Mesenchymal stem cell (in vitro differentiated cells and primary cell): ENCODE data around the gene UQCRH.

ENCODE experiments used
- DNase-seq: peaks from one replicate; pipeline ENCODE4 v3.0.0-alpha.2; 2013
- H2AFZ ChIP-seq: one replicate; pipeline ENCODE4 v1.6.1; 2013; ENCODE audit warnings: low read depth, mild to moderate bottlenecking, control low read depth, inconsistent platforms, low read length, moderate library complexity
- H2AK5ac ChIP-seq: 2 replicates; pipeline ENCODE4 v1.6.1; 2013; ENCODE audit warnings: low read length, moderate library complexity, mild to moderate bottlenecking, inconsistent platforms; ENCODE audit not compliant: severe bottlenecking
- H2BK120ac ChIP-seq: one replicate; pipeline ENCODE4 v1.6.1; 2013; ENCODE audit warnings: low read depth, mild to moderate bottlenecking, inconsistent platforms, low read length, moderate library complexity
- H2BK12ac ChIP-seq, 2 experiments: one replicate each; pipeline ENCODE4 v1.6.1; 2013; ENCODE audit warnings: inconsistent platforms in 2 of 2, low read length in 2 of 2, mild to moderate bottlenecking in 2 of 2, moderate library complexity in 2 of 2, control low read depth in 1 of 2
- H2BK15ac ChIP-seq: one replicate; pipeline ENCODE4 v1.6.1; 2013; ENCODE audit warnings: mild to moderate bottlenecking, low read depth, inconsistent platforms; ENCODE audit not compliant: poor library complexity, severe bottlenecking
- H2BK5ac ChIP-seq: 2 replicates; pipeline ENCODE4 v1.6.1; 2013; ENCODE audit warnings: low read depth, mild to moderate bottlenecking, low read length, control low read depth, inconsistent platforms; ENCODE audit not compliant: poor library complexity, severe bottlenecking
- H3K14ac ChIP-seq, 2 experiments: one replicate each; pipeline ENCODE4 v1.6.1; 2013; ENCODE audit warnings: inconsistent platforms in 2 of 2, low read length in 2 of 2, control low read depth in 1 of 2, mild to moderate bottlenecking in 1 of 2, moderate library complexity in 1 of 2
- H3K18ac ChIP-seq, 2 experiments: one replicate each; pipeline ENCODE4 v1.6.1; 2013; ENCODE audit warnings: inconsistent platforms in 2 of 2, low read length in 2 of 2, control low read depth in 1 of 2, low read depth in 1 of 2, mild to moderate bottlenecking in 1 of 2
- H3K23ac ChIP-seq, 2 experiments: one replicate each; pipeline ENCODE4 v1.6.1; 2013; ENCODE audit warnings: inconsistent platforms in 2 of 2, low read length in 2 of 2, mild to moderate bottlenecking in 2 of 2, moderate library complexity in 2 of 2, control low read depth in 1 of 2
- H3K27ac ChIP-seq: 2 replicates; pipeline ENCODE4 v1.5.1; 2013; ENCODE audit warnings: mild to moderate bottlenecking, moderate library complexity, low read length, control low read depth, inconsistent platforms; ENCODE audit not compliant: poor library complexity, severe bottlenecking
- H3K27me3 ChIP-seq, 2 experiments: 2 replicates each; pipeline versions ENCODE4 v1.6.1 to v1.7.0; 2013; ENCODE audit warnings: low read length in 2 of 2, mild to moderate bottlenecking in 2 of 2, moderate library complexity in 2 of 2, control low read depth in 1 of 2, inconsistent platforms in 1 of 2; ENCODE audit not compliant: control insufficient read depth in 1 of 2, insufficient read depth in 1 of 2
- H3K36me3 ChIP-seq, 2 experiments: 2 replicates each; pipeline versions ENCODE4 v1.6.1 to v1.7.0; 2013; ENCODE audit warnings: low read length in 2 of 2, control low read depth in 1 of 2, inconsistent platforms in 1 of 2, low read depth in 1 of 2, mild to moderate bottlenecking in 1 of 2; ENCODE audit not compliant: insufficient read depth in 2 of 2, control insufficient read depth in 1 of 2
- H3K4ac ChIP-seq, 2 experiments: one replicate each; pipeline ENCODE4 v1.6.1; 2013; ENCODE audit warnings: inconsistent platforms in 2 of 2, low read length in 2 of 2, mild to moderate bottlenecking in 2 of 2, moderate library complexity in 2 of 2, control low read depth in 1 of 2, low read depth in 1 of 2
- H3K4me1 ChIP-seq: 2 replicates; pipeline ENCODE4 v1.6.1; 2013; ENCODE audit warnings: low read depth, low read length, control low read depth; ENCODE audit not compliant: control insufficient read depth, insufficient read depth
- H3K4me2 ChIP-seq: 2 replicates; pipeline ENCODE4 v1.6.1; 2013; ENCODE audit warnings: low read length, mild to moderate bottlenecking, inconsistent platforms; ENCODE audit not compliant: poor library complexity, severe bottlenecking
- H3K4me3 ChIP-seq, 2 experiments: 2 replicates each; pipeline versions ENCODE4 v1.5.1 to v1.7.0; 2013; ENCODE audit warnings: low read length in 2 of 2, mild to moderate bottlenecking in 2 of 2, control low read depth in 1 of 2, low read depth in 1 of 2; ENCODE audit not compliant: insufficient read depth in 1 of 2
- H3K79me1 ChIP-seq: replicated peaks from 2 replicates; pipeline ENCODE4 v1.6.1; 2013; ENCODE audit warnings: mild to moderate bottlenecking, control low read depth, low read length, inconsistent platforms; ENCODE audit not compliant: poor library complexity, severe bottlenecking
- H3K9ac ChIP-seq: 2 replicates; pipeline ENCODE4 v1.7.0; 2013; ENCODE audit warnings: mild to moderate bottlenecking, low read length, moderate library complexity
- H3K9me3 ChIP-seq: 2 replicates; pipeline ENCODE4 v1.7.0; 2013; ENCODE audit warnings: mild to moderate bottlenecking, low read length; ENCODE audit not compliant: control insufficient read depth
- H4K8ac ChIP-seq: one replicate; pipeline ENCODE4 v1.6.1; 2013; ENCODE audit warnings: inconsistent platforms, mild to moderate bottlenecking, low read length, moderate library complexity
- H4K91ac ChIP-seq: one replicate; pipeline ENCODE4 v1.6.1; 2013; ENCODE audit warnings: mild to moderate bottlenecking, low read length, inconsistent platforms
- WGBS: methylation state at CpG from one replicate; pipeline ENCODE4 v1.1.7; 2013; ENCODE audit warnings: mixed read lengths; 5-methylcytosine and 5-hydroxymethylcytosine counted together

UQCRH gene

DNA sequence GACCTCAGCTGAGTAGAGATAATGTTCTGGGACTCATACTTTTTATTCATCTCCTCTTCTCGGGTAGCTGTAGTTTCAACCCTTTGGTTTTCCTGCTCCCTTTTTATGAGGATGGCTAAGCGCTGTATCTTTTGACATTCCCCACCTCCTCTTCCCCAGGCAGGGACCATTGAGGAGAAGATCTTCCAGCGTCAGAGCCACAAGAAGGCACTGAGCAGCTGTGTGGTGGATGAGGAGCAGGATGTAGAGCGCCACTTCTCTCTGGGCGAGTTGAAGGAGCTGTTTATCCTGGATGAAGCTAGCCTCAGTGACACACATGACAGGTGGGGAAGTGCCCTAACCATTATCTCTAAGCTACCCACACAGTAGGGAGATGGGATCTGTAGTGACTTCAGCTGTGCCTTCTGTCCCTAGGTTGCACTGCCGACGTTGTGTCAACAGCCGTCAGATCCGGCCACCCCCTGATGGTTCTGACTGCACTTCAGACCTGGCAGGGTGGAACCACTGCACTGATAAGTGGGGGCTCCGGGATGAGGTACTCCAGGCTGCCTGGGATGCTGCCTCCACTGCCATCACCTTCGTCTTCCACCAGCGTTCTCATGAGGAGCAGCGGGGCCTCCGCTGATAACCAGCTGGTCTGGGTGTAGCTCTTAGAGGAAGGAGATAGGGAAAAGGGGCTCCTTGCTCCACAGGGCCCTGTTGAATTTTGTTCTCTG lies 25.7 kb upstream of the UQCRH start:
- no peaks in the 10 kb centered on the region for H3K9me3 ChIP-seq

DNA sequence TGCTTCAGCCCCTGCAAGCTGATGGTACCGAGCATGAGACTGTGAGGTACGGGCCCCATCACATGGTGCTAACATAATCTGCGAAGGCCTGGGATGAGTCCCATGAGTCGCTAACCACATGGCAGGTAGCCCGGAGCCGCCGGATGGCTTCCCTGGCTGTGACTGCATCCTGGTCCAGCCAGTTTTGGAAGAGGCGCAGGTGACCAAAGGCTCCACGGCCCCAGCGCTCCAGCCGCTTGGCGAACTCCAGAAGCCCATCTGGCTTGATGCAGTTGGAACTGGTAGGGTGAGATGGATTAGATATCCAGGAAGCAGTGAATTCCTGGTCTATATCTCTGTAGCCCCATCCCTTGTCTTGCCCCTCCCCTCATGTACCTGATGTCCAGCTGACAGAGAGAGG lies 24.7 kb upstream of the UQCRH start:
- Histone ChIP-seq H3K79me1 (peaks cover 10% of the 10 kb centered on the region), H3K9ac (no peak overlapping the region), H3K27ac (no peak overlapping the region), H4K8ac (no peak overlapping the region), H3K4me2 (no peak overlapping the region), H3K4me1 (no peaks in the 10 kb centered on the region), H3K27me3 (no peaks in the 10 kb centered on the region), H2AK5ac (no peak overlapping the region), H3K9me3 (no peaks in the 10 kb centered on the region), H2BK5ac (no peak overlapping the region), H3K18ac (no peak overlapping the region), H3K23ac (no peak overlapping the region), H2BK15ac (no peak overlapping the region), H4K91ac (no peak overlapping the region), H3K14ac (no peak overlapping the region), H2BK12ac (no peak overlapping the region), H2BK120ac (no peak overlapping the region), H3K4me3 (no peak overlapping the region), H2AFZ (no peak overlapping the region), H3K36me3 (peaks cover 39 to 65% of the 10 kb centered on the region in 2 experiments), H3K4ac (no peak overlapping the region)
- DNase-seq, result no peak
- WGBS, result 93% methylated on average over 12 of the region's 12 CpGs

More for the DNA sequence above, 25.7 kb upstream of the UQCRH start:
- Histone ChIP-seq H2BK120ac (no peak overlapping the region), H3K79me1 (peaks cover 5% of the 10 kb centered on the region), H3K4ac (no peak overlapping the region), H2AFZ (no peak overlapping the region), H3K4me3 (no peak overlapping the region), H3K14ac (no peak overlapping the region), H2BK5ac (no peak overlapping the region), H2AK5ac (no peak overlapping the region), H3K23ac (no peak overlapping the region), H2BK12ac (no peak overlapping the region), H3K36me3 (peaks cover 39 to 58% of the 10 kb centered on the region in 2 experiments), H3K27me3 (no peaks in the 10 kb centered on the region), H2BK15ac (no peak overlapping the region), H3K4me2 (no peak overlapping the region), H3K4me1 (no peaks in the 10 kb centered on the region), H3K9ac (no peak overlapping the region), H3K27ac (no peak overlapping the region), H4K8ac (no peak overlapping the region), H3K18ac (no peak overlapping the region), H4K91ac (no peak overlapping the region)
- DNase-seq, result no peak
- WGBS, result 95% methylated on average over 13 of the region's 14 CpGs

DNA sequence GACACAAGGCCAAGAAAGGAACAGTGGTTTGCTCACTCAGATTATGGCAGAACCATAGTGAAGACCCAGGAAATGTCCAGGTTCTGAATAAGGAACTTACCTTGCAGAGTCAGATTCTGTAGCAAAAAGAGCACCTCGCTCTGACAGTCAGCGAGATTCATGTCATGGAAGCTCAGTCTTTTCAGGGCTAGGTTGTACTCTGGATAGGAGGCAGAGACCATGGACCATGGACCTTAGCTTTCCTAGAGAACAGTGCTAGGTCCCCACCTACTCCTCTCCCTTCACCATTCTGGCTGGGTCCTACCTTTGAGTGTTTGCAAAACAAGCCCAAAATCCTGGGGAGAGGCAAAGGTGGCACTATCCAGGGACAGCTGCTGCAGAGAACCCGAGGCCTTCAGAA lies 23.4 kb upstream of the UQCRH start:
- peaks cover 13% of the 10 kb centered on the region for H3K79me1 ChIP-seq
- no peak for DNase-seq
- H3K23ac ChIP-seq, result no peak overlapping the region
- no peak overlapping the region for H2BK120ac ChIP-seq
- H2AK5ac ChIP-seq, result no peak overlapping the region
- no peak overlapping the region for H3K4ac ChIP-seq
- no peak overlapping the region for H3K4me3 ChIP-seq
- no peak overlapping the region for H2AFZ ChIP-seq
- no peak overlapping the region for H3K9ac ChIP-seq
- WGBS, result 100% methylated on average over 3 of the region's 3 CpGs
- no peaks in the 10 kb centered on the region for H3K9me3 ChIP-seq
- H3K27me3 ChIP-seq, result no peaks in the 10 kb centered on the region
- no peak overlapping the region for H2BK15ac ChIP-seq
- no peak overlapping the region for H3K27ac ChIP-seq
- H2BK12ac ChIP-seq, result no peak overlapping the region
- H3K4me1 ChIP-seq, result peaks cover 4% of the 10 kb centered on the region
- no peak overlapping the region for H4K91ac ChIP-seq
- H3K14ac ChIP-seq, result no peak overlapping the region
- H3K36me3 ChIP-seq, result peaks cover 44 to 78% of the 10 kb centered on the region in 2 experiments
- H3K18ac ChIP-seq, result no peak overlapping the region
- no peak overlapping the region for H3K4me2 ChIP-seq
- H4K8ac ChIP-seq, result no peak overlapping the region
- no peak overlapping the region for H2BK5ac ChIP-seq

DNA sequence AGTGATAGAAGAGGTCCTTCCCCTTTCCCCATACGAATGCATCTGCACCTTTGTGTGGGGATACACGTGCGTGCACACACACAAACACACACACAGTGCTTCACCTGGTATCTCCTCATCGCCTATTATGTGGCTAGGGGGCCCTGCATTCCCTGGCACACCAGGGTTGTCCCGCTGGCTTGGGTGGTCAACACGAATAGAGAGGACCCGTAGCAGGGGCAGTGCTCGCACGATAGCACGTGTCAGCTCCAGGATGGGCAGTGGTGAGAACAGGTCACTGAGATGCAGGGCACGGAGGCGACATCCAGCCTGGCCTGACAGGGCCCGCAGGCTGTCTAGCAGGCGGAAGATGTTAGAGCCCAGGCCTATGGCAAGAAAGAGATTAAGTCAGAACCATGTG lies 22.5 kb upstream of the UQCRH start:
- Histone ChIP-seq H3K27me3 (no peaks in the 10 kb centered on the region), H3K18ac (no peak overlapping the region), H3K9ac (no peak overlapping the region), H2AK5ac (no peak overlapping the region), H2AFZ (no peak overlapping the region), H3K4me2 (no peak overlapping the region), H3K27ac (no peak overlapping the region), H3K4me1 (peaks cover 13% of the 10 kb centered on the region), H3K4me3 (no peak overlapping the region), H3K14ac (no peak overlapping the region), H2BK12ac (no peak overlapping the region), H3K9me3 (no peaks in the 10 kb centered on the region), H3K4ac (no peak overlapping the region), H3K36me3 (peaks cover 53 to 87% of the 10 kb centered on the region in 2 experiments), H2BK15ac (no peak overlapping the region), H4K8ac (no peak overlapping the region), H2BK120ac (no peak overlapping the region), H4K91ac (no peak overlapping the region), H2BK5ac (no peak overlapping the region), H3K79me1 (peaks cover 20% of the 10 kb centered on the region), H3K23ac (no peak overlapping the region)
- 96% methylated on average over 13 of the region's 14 CpGs for whole genome bisulfite sequencing
- no peak for DNase-seq
